ENCODE data around the gene C3orf33.

DNA sequence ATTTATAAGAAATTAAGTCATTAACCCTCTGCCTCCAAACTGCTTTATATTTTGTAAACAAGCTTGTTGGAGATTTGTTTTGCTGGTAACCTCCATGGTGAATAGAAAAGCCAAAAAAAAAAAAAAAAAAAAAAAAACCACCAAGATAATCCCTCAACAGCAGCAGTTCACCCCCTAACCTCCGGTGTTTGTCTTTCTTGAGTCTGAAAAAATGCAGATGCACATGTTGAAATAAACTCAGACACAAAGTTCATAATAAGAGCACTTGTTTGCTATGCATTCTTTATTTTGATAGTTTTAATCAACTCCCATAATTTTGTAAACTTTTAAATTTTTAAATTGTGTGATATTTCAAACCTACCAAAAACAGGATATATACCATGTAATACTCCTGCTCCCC, 59.4 kb downstream of the C3orf33 start:
- TF ChIP-seq, protein P1, sequence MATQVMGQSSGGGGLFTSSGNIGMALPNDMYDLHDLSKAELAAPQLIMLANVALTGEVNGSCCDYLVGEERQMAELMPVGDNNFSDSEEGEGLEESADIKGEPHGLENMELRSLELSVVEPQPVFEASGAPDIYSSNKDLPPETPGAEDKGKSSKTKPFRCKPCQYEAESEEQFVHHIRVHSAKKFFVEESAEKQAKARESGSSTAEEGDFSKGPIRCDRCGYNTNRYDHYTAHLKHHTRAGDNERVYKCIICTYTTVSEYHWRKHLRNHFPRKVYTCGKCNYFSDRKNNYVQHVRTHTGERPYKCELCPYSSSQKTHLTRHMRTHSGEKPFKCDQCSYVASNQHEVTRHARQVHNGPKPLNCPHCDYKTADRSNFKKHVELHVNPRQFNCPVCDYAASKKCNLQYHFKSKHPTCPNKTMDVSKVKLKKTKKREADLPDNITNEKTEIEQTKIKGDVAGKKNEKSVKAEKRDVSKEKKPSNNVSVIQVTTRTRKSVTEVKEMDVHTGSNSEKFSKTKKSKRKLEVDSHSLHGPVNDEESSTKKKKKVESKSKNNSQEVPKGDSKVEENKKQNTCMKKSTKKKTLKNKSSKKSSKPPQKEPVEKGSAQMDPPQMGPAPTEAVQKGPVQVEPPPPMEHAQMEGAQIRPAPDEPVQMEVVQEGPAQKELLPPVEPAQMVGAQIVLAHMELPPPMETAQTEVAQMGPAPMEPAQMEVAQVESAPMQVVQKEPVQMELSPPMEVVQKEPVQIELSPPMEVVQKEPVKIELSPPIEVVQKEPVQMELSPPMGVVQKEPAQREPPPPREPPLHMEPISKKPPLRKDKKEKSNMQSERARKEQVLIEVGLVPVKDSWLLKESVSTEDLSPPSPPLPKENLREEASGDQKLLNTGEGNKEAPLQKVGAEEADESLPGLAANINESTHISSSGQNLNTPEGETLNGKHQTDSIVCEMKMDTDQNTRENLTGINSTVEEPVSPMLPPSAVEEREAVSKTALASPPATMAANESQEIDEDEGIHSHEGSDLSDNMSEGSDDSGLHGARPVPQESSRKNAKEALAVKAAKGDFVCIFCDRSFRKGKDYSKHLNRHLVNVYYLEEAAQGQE (IDR thresholded peaks at IDR 0.05; ENCODE audit: insufficient replicate concordance, low read depth) = no peak
- TF ChIP-seq, protein P2, sequence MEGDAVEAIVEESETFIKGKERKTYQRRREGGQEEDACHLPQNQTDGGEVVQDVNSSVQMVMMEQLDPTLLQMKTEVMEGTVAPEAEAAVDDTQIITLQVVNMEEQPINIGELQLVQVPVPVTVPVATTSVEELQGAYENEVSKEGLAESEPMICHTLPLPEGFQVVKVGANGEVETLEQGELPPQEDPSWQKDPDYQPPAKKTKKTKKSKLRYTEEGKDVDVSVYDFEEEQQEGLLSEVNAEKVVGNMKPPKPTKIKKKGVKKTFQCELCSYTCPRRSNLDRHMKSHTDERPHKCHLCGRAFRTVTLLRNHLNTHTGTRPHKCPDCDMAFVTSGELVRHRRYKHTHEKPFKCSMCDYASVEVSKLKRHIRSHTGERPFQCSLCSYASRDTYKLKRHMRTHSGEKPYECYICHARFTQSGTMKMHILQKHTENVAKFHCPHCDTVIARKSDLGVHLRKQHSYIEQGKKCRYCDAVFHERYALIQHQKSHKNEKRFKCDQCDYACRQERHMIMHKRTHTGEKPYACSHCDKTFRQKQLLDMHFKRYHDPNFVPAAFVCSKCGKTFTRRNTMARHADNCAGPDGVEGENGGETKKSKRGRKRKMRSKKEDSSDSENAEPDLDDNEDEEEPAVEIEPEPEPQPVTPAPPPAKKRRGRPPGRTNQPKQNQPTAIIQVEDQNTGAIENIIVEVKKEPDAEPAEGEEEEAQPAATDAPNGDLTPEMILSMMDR (IDR thresholded peaks at IDR 0.05; ENCODE audit: insufficient read depth, low read length) = no peak
- no peak for TF ChIP-seq GABPA (IDR thresholded peaks at IDR 0.05; ENCODE audit: low read depth)
- TF ChIP-seq POLR2AphosphoS5 (IDR thresholded peaks at IDR 0.05; ENCODE audit: low read depth) = no peak

Measured in HL-60 (cell line).